ENCODE results near the gene MARCHF2.
"Not testable (repeated sequence)": the region's sequence is repeated elsewhere in the genome, so short reads cannot be mapped to it uniquely, and the experiment has no call there.

The MARCHF2 gene

GRCh38 chr19:8401981-8402411 is 11.1 kb upstream of the MARCHF2 start:
- intact Hi-C loops (cut with DNase I), result no loop called here
- peak in 2 of 10 donors; percentile 56 to 75 for DNase-seq

DNA sequence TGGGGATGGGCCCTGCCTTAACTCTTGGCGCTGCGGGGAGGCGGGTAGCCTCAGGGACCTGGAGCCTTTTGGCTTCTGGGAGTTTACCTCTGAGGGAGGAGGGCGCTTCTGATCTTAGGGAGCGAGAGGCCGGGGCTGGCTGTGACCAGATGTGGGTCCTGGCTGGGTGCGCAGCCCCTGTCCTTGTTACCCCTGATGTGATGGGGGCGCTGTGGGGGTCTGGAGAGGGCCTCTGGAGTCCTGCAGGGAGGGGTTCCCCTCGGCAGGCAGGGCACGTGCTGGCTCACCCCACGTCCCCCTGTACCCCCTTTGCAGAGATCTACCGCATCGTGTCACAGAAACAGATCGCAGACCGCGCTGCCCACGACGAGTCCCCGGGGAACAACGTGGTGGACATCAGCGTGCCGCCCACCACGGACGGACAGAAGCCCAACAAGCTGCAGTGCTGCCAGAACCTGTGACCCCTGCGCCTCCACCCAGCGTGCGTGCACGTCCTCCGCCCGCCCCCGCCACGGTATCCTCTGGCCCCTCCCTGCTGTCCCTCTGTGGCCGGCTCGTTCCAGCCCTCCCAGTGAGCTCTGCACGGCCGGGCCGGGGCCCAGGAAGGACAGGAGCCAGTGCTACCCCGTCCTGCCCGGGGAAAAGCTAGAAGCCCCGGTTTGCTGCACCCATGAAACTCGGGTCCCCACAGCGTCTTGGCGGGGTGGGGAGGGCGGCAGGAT is 9.8 kb upstream of the MARCHF2 start:
- intact Hi-C loops (cut with DNase I), result no loop called here

DNA sequence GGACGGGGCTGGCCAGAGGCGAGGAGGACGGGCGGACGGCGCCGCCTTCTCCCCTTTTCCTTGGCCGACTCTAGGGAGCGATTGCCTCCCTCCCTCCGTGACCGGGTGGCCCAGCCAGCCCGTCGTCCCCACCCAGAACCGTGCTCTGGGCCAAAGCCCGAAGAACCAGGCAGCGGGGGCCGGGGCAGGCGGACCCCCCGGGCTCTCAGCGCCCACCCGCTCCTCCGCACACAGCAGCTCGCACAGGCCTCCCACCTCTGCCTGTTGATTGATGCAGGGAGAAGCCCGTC is 9.3 kb upstream of the MARCHF2 start:
- intact Hi-C loops (cut with DNase I), result no loop called here
- DNase-seq, result peak in 2 of 10 donors; percentile 50 to 72

More for the DNA sequence above, 9.8 kb upstream of the MARCHF2 start:
- peak in 2 of 10 donors; percentile 59 to 82 for DNase-seq

DNA sequence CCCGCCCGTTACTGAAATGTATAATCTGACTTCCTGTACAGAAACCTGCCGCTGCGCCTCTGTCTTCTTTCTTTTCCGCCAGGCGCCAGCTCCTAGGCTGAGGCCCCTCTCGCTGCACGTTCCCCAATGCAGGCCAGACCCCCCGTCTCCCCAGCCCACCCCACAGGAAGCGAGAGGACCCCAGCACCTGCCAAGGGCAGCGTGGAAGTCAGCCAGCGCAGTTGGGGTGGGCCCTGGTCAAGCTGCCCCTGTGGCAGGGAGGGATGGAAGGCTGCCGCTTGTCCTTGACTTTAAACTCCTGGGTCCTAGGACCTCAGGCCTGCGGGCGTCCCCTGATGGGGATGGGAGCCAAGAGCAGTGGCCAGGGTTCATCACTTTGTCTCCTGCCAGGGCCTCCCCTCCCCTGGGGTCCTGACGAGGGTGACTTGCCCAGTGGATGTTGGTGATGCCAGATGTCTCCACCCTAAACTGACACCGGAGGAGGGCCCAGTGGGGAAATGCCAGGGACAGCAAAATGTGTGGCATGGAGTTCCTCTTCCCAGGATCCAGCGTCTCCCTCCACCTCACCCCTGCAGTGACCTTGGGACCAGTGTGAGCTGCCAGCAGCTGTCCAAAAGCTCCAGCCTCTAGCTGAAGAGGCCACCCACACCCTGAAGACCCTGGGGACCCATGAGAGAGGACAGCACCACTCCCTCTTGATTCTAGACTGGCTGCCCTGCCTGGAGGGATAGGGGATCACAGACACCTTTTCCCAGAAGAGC is 8.5 kb upstream of the MARCHF2 start:
- DNase-seq, result peak in 3 of 10 donors; percentile 52 to 65 (median 59)

DNA sequence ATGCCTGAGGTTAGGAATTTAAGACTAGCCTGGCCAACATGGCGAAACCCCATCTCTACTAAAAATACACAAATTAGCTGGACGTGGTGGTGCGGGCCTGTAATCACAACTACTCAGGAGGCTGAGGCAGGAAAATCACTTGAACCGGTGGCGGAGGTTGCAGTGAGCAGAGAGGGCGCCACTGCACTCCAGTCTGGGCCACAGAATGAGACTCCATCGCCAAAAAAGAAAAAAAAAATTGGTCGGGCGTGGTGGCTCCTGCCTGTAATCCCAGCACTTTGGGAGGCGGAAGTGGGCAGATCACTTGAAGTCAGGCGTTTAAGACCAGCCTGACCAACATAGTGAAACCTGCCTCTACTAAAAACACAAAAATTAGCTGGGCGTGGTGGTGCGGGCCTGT is 2.4 kb upstream of the MARCHF2 start:
- not testable (repeated sequence) for DNase-seq
- intact Hi-C loops (cut with DNase I), result loop anchor here (5.0 kb wide), 1 partner anchor 97 kb away; no protein-coding TSS in a partner anchor

More for the DNA sequence above, 8.5 kb upstream of the MARCHF2 start:
- intact Hi-C loops (cut with DNase I), result no loop called here

DNA sequence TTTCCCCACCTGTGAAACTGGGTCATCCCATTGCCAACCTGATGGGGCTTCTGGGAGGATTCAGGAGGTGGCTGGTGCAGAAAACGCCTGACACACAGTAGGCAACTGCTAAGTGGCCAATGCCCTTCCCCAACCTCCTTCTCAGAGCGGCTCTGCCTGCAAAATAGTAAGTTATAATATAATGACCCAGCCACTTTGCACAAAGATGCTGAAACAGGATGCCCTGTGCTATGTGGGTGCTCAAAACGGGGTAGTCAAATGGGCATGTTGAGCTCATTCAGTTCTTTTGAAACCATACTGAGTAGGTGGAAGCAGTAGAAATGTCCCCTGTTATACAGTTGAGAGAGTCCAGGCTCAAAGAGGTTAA is 507 bp downstream of the MARCHF2 start:
- intact Hi-C loops (cut with DNase I), result loop anchor here (5.0 kb wide), 1 partner anchor 94 kb away; no protein-coding TSS in a partner anchor
- DNase-seq, result no peak

DNA sequence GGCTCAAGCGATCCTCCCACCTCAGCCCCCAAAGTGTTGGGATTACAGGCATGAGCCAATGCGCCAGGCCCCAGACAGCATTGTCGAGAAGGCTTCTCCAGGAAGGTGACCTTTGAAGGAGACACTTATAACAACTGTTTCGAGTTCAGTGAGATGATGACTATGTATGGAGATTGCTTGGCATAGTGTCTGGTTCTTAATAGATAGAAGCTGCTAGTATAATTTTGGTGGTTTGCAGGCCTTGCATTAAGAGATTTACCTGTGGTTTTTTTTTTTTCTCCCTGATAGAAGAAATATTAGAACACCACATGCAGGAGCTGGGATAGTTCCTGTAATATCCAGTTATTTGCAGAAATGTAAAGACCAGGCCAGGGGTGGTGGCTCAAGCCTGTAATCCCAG is 3.7 kb downstream of the MARCHF2 start:
- no peak for DNase-seq
- intact Hi-C loops (cut with DNase I), result no loop called here

DNA sequence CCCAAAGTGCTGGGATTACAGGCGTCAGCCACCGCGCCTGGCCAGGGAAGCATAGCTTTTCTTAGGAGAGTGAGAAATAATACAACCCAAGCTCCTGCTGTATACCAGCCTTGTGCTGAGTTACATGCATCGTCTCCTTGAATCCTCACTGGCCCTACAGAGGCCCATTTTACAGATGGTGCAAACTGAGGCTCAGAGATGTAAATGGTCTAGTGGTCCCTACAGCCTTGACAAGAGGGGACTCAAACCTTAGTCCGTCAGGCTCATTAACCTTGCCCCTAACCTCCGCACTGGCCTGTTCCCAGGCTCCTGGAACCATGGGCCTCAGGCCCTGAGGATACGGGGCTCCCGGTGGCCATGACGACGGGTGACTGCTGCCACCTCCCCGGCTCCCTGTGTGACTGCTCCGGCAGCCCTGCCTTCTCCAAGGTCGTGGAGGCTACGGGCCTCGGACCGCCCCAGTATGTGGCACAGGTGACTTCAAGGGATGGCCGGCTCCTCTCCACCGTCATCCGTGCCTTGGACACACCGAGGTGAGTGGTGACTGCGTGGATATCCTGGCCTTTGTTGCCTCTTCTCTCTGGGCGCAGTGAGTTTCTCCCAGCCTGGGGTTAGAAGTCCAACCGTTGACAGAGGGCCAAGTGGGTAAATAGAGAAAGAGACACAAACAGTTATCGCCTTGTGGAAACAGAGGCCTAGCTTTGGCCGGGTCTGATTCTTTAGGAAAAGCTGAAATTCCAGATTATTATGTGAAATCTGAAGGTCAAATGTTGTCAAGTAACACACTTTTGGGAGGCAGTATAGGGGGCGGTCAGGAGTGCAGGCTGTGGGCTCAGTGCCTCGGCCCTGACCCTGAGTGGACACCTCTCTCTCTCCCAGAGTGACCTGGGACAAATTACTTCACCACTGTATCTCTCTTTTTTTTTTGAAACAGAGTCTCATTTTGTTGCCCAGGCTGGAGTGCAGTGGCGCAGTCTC is 8.7 kb downstream of the MARCHF2 start:
- intact Hi-C loops (cut with DNase I), result no loop called here
- DNase-seq, result no peak

GRCh38 chr19:8423817-8424223 is 10.7 kb downstream of the MARCHF2 start:
- intact Hi-C loops (cut with DNase I), result no loop called here
- DNase-seq, result peak in 4 of 10 donors; percentile 38 to 91 (median 51)

GRCh38 chr19:8425331-8425730 is 12.2 kb downstream of the MARCHF2 start:
- DNase-seq; intact Hi-C loops (cut with DNase I): not testable (repeated sequence)

DNA sequence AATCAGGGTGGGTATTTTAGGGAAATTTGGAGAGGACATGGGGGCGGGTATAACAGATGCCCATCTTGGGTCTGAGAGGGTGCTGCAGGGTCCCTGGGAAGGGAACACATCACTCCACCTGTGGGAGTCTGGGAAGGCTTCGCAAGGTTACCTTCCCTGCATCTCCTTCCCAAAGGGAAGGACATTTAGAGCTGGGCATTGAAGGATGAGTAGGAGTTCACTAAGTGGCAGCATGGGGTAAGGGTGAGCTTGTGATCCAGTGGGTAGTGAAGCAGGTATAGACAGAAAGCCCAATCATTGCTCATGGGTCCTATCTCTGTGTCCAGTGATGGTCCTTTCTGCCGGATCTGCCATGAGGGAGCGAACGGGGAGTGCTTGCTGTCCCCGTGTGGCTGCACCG is 13.2 kb downstream of the MARCHF2 start:
- no peak for DNase-seq
- intact Hi-C loops (cut with DNase I), result no loop called here

- intact Hi-C loops (cut with DNase I), result no loop called here
- peak in 1 of 10 donors; percentile 37 for DNase-seq
Measured at GRCh38 chr19:8429044-8429443, 15.9 kb downstream of the MARCHF2 start.

DNA sequence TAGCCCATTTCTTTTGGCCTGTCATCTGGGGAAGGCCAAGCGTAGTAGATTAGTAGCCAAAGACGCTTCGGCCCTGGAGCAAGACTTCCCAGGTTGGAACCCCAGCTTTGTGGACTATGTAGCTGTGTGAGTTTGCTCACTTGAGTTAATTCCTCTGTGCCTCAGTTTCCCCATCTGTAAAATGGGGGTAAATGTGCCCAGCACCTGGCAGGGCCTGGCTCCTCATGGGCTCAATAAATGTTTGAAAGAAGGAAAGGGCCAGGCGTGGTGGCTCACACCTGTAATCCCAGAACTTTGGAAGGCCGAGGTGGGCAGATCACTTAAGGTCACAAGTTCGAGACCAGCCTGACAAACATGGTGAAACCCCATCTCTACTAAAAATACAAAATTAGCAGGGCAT is 16.7 kb downstream of the MARCHF2 start:
- peak in 1 of 10 donors; percentile 59 for DNase-seq
- intact Hi-C loops (cut with DNase I), result no loop called here

- peak in 2 of 10 donors; percentile 54 to 72 for DNase-seq
- intact Hi-C loops (cut with DNase I), result no loop called here
Measured at GRCh38 chr19:8430650-8431049, 17.5 kb downstream of the MARCHF2 start.

GRCh38 chr19:8438236-8438635 is 25.1 kb downstream of the MARCHF2 start:
- no peak for DNase-seq
- intact Hi-C loops (cut with DNase I), result no loop called here

- intact Hi-C loops (cut with DNase I), result no loop called here
- DNase-seq, result peak in 1 of 10 donors; percentile 38
Measured at GRCh38 chr19:8441725-8442544, 28.8 kb downstream of the MARCHF2 start.

DNA sequence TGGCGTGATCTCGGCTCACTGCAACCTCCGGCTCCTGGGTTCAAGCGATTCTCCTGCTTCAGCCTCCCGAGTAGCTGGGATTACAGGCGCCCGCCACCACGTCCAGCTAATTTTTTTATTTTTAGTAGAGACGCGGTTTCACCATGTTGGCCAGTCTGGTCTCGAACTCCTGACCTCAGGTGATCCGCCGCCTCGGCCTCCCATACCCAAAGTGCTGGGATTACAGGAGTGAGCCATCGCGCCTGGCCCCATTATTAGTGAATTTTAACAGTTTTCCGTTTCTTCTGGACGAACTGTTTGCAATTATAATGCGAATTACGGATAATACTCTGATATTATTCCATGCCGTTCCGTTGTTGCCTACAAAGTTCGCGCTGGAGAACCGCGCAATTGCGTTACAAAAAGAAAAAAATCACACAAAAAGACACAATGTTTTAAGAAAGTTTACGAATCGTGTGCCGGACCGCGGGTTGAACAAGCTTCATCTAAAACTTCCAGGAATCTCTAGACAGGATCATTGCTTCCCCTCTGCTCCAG is 31.1 kb downstream of the MARCHF2 start:
- intact Hi-C loops (cut with DNase I), result loop anchor here (2.0 kb wide), 1 partner anchor 53 kb away; the partner anchor contains the start of gene RAB11B

DNA sequence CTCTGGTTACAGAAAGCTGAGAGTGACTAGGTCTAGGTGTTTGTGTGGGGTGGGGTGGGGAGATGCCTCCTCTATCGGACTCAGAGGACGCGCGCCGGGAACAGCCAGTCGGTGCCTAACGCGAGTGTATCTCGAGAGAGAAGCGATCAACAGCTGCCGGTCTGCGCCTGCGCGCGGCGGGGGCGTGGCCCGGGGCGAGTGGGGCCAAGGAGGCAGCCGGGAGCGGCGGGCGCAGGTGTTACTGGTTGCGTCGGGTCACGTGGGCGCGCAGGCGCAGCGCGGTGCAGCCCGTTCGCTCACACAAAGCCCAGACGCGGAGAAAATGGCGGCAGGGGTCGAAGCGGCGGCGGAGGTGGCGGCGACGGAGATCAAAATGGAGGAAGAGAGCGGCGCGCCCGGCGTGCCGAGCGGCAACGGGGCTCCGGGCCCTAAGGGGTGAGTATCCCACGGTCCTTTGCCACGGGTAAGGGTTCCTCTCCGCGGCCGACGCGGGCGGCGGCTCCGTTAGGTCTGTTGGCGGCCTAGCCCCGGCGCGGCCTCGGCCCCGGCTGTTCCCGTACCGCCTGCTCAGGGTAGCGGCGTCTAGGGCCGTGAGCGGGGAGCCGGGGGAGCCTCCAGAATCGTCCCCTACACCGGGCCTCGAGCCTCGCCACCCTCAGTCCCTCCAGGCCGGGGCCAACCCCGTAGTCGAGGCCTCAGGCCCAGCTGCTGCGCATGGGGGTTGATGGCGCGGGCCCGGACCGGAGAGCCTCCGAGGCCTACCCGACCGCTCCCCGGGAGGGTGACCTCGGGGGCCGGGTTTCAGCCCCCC is 31.8 kb downstream of the MARCHF2 start, which contains the start of gene HNRNPM:
HNRNPM (plus strand) TSS at position 299 of the 811 bp plus-strand sequence; CDS start at position 323, 24 bp downstream.
- peak; percentile 99 to 100 (median 100) for DNase-seq
- intact Hi-C loops (cut with DNase I), result loop anchor here (2.0 kb wide), 1 partner anchor 54 kb away; the partner anchor contains the start of gene RAB11B

More for the DNA sequence above, 31.1 kb downstream of the MARCHF2 start:
- DNase-seq, result peak in 1 of 10 donors; percentile 62

Measured in posterior cingulate gyrus (tissue), 11 donors.